ENCODE results near the gene TMEM45A. TPM values are rescaled to one million over a fixed set of nuclear protein-coding genes. Genes with fewer than 3 reads are reported as not detected.
"Not testable (repeated sequence)": the region's sequence is repeated elsewhere in the genome, so short reads cannot be mapped to it uniquely, and the experiment has no call there.

The TMEM45A gene
- total RNA-seq, 2 donors from 2014 or later: 0.17 to 0.65 TPM

DNA sequence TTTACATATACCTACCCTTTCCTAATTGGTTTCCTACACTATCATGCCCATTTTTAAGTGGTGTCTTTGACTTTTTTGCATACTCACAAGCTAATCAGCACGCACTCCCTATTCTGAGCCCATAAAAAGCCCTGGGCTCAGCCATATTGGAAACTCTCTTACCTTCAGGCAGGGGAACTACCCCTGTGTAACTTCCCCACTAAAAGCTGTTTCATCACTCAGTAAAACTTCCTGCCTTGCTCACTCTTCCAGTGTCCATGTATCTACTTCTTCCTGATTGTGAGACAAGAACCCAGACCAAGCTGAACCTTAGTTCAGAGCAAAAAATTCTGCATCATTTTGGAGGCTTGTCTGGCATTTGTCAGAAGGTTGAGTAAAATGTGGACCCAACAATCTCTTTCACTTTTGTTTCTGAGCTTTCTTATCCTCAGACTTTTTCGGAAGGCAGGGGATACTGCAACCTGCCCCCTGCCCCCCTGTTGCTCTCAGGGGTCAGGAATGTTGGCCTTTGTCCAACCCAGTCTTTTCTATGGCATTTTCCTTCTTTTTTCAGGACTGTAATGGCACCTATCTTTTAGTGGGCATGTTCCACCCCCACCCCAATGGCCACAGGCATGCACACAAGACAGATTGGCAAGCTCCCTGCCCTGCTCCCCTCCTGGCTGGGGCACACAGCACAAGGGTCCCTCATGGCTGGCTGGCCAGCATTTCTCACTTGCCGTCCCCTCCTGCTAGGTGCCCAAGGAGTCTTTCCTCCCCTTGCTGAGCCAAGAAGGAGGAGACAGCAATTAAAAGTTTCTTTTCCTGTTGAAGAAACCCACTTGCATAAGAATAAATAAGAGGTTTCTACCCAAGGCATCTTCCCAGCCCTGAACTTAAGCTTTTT is 26.3 kb upstream of the TMEM45A start:
- ATAC-seq (no peak), DNase-seq (no peak)
- no peak overlapping the region for H3K27ac Mint-ChIP-seq
- H3K36me3 Mint-ChIP-seq (ENCODE audit: low read depth): peaks cover under 1% of the 10 kb centered on the region
- H3K4me3 Mint-ChIP-seq: peak overlapping the region; percentile 19
- peaks cover 15% of the 10 kb centered on the region for H3K4me1 Mint-ChIP-seq
- H3K27me3 Mint-ChIP-seq: peaks cover 10% of the 10 kb centered on the region
- no peaks in the 10 kb centered on the region for H3K9me3 ChIP-seq (ENCODE audit: control insufficient read depth, low read length, poor library complexity, severe bottlenecking)

DNA sequence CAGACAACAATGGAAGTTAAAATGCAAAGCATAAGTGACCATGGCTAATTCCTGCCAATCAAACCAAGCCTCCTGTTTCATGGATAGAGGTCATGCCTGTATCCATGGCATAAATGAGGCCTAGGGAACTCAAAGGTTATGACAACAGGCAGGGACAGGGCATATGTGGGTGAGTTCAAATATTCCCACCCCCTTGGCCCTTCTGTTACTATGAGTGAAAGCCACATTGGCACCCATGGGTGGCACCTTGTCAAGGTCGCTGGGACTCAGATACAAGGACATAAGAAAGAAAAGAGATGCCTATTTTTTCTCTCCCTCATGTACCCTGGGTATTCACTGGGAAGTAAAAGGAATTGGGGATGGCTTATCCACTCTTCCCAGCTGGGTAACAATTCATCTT is 25.3 kb upstream of the TMEM45A start:
- Mint-ChIP-seq H3K27ac (no peak overlapping the region), H3K4me1 (peaks cover 15% of the 10 kb centered on the region), H3K27me3 (peaks cover 6% of the 10 kb centered on the region), H3K36me3 (ENCODE audit: low read depth) (no peaks in the 10 kb centered on the region), H3K4me3 (no peak overlapping the region)
- ATAC-seq: no peak
- H3K9me3 ChIP-seq (ENCODE audit: control insufficient read depth, low read length, poor library complexity, severe bottlenecking): no peaks in the 10 kb centered on the region
- no peak for DNase-seq

- ATAC-seq (no peak), DNase-seq (no peak)
- no peak overlapping the region for H3K4me3 Mint-ChIP-seq
- no peaks in the 10 kb centered on the region for H3K27me3 Mint-ChIP-seq
- no peaks in the 10 kb centered on the region for H3K36me3 Mint-ChIP-seq (ENCODE audit: low read depth)
- no peak overlapping the region for H3K27ac Mint-ChIP-seq
- no peaks in the 10 kb centered on the region for H3K9me3 ChIP-seq (ENCODE audit: control insufficient read depth, low read length, poor library complexity, severe bottlenecking)
- peaks cover 10% of the 10 kb centered on the region for H3K4me1 Mint-ChIP-seq
These were observed 23.7 kb upstream of the TMEM45A start for GRCh38 chr3:100468676-100469075.

DNA sequence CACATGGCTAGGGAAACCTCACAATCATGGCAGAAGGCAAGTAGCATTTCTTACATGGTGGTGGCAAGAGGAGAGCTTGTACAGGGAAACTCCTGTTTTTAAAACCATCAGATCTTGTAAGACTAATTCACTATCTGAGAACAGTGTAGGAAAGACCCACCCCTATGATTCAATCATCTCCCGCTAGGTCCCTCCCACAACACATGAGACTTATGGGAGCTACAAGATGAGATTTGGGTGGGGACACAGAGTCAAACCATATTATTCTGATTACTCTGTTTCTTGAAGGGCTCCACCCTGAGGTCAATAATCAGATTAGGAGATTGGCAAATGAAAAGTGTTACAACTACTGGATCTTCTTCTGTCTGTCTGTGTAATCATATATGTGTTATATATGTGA is 21.5 kb upstream of the TMEM45A start:
- H3K27me3 Mint-ChIP-seq: no peaks in the 10 kb centered on the region
- ATAC-seq (no peak), DNase-seq (no peak)

GRCh38 chr3:100471444-100471843 is 21.0 kb upstream of the TMEM45A start:
- no peaks in the 10 kb centered on the region for H3K36me3 Mint-ChIP-seq (ENCODE audit: low read depth)
- H3K4me3 Mint-ChIP-seq: no peak overlapping the region
- DNase-seq (no peak), ATAC-seq (no peak)
- H3K27ac Mint-ChIP-seq: no peak overlapping the region
- peaks cover 3% of the 10 kb centered on the region for H3K4me1 Mint-ChIP-seq
- H3K9me3 ChIP-seq (ENCODE audit: control insufficient read depth, low read length, poor library complexity, severe bottlenecking): no peaks in the 10 kb centered on the region
- H3K27me3 Mint-ChIP-seq: no peaks in the 10 kb centered on the region

More for the DNA sequence above, 21.5 kb upstream of the TMEM45A start:
- Mint-ChIP-seq H3K36me3 (ENCODE audit: low read depth) (no peaks in the 10 kb centered on the region), H3K4me3 (no peak overlapping the region), H3K27ac (no peak overlapping the region), H3K4me1 (peaks cover 8% of the 10 kb centered on the region)
- H3K9me3 ChIP-seq (ENCODE audit: control insufficient read depth, low read length, poor library complexity, severe bottlenecking): no peaks in the 10 kb centered on the region

DNA sequence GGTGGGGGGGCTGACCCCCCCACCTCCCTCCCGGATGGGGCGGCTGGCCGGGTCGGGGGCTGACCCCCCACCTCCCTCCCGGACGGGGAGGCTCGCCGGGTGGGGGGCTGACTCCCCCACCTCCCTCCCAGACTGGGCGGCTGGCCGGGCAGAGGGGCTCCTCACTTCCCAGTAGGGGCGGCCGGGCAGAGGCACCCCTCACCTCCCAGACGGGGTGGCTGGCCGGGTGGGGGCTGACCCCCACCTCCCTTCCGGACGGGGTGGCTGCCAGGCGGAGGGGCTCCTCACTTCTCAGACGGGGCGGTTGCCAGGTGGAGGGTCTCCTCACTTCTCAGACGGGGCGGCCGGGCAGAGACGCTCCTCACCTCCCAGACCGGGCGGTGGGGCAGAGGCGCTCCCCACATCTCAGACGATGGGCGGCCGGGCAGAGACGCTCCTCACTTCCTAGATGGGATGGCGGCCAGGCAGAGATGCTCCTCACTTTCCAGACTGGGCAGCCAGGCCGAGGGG is 14.5 kb upstream of the TMEM45A start:
- not testable (repeated sequence) for H3K36me3 Mint-ChIP-seq (ENCODE audit: low read depth); H3K4me1 Mint-ChIP-seq; DNase-seq; H3K4me3 Mint-ChIP-seq; H3K27ac Mint-ChIP-seq; H3K9me3 ChIP-seq (ENCODE audit: control insufficient read depth, low read length, poor library complexity, severe bottlenecking); ATAC-seq
- peaks cover 23% of the 10 kb centered on the region for H3K27me3 Mint-ChIP-seq

DNA sequence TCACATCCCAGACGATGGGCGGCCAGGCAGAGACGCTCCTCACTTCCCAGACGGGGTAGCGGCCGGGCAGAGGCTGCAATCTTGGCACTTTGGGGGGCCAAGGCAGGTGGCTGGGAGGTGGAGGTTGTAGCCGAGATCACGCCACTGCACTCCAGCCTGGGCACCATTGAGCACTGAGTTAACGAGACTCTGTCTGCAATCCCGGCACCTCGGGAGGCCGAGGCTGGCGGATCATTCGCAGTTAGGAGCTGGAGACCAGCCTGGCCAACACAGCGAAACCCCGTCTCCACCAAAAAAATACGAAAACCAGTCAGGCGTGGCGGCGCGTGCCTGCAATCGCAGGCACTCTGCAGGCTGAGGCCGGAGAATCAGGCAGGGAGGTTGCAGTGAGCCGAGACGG is 13.9 kb upstream of the TMEM45A start:
- H3K36me3 Mint-ChIP-seq (ENCODE audit: low read depth); H3K9me3 ChIP-seq (ENCODE audit: control insufficient read depth, low read length, poor library complexity, severe bottlenecking); DNase-seq; H3K4me3 Mint-ChIP-seq; H3K27ac Mint-ChIP-seq; H3K4me1 Mint-ChIP-seq; ATAC-seq: not testable (repeated sequence)
- H3K27me3 Mint-ChIP-seq: peaks cover 23% of the 10 kb centered on the region

GRCh38 chr3:100480081-100480480 is 12.3 kb upstream of the TMEM45A start:
- H3K36me3 Mint-ChIP-seq (ENCODE audit: low read depth): peaks cover 5% of the 10 kb centered on the region
- no peak overlapping the region for H3K27ac Mint-ChIP-seq
- DNase-seq (no peak), ATAC-seq (no peak)
- H3K4me1 Mint-ChIP-seq: peaks cover 6% of the 10 kb centered on the region
- no peaks in the 10 kb centered on the region for H3K9me3 ChIP-seq (ENCODE audit: control insufficient read depth, low read length, poor library complexity, severe bottlenecking)
- H3K27me3 Mint-ChIP-seq: peaks cover 30% of the 10 kb centered on the region
- H3K4me3 Mint-ChIP-seq: no peak overlapping the region

GRCh38 chr3:100482176-100482575 is 10.2 kb upstream of the TMEM45A start:
- no peak overlapping the region for H3K4me3 Mint-ChIP-seq
- H3K36me3 Mint-ChIP-seq (ENCODE audit: low read depth): peaks cover 5% of the 10 kb centered on the region
- no peak for DNase-seq
- H3K9me3 ChIP-seq (ENCODE audit: control insufficient read depth, low read length, poor library complexity, severe bottlenecking): no peaks in the 10 kb centered on the region
- no peak for ATAC-seq
- peaks cover 6% of the 10 kb centered on the region for H3K4me1 Mint-ChIP-seq
- H3K27ac Mint-ChIP-seq: no peak overlapping the region
- peaks cover 44% of the 10 kb centered on the region for H3K27me3 Mint-ChIP-seq

GRCh38 chr3:100483529-100483928 is 8.9 kb upstream of the TMEM45A start:
- H3K9me3 ChIP-seq (ENCODE audit: control insufficient read depth, low read length, poor library complexity, severe bottlenecking): no peaks in the 10 kb centered on the region
- Mint-ChIP-seq H3K4me1 (peaks cover 6% of the 10 kb centered on the region), H3K36me3 (ENCODE audit: low read depth) (peaks cover 5% of the 10 kb centered on the region), H3K27ac (no peak overlapping the region), H3K4me3 (no peak overlapping the region), H3K27me3 (peaks cover 44% of the 10 kb centered on the region)
- DNase-seq: no peak
- no peak for ATAC-seq

DNA sequence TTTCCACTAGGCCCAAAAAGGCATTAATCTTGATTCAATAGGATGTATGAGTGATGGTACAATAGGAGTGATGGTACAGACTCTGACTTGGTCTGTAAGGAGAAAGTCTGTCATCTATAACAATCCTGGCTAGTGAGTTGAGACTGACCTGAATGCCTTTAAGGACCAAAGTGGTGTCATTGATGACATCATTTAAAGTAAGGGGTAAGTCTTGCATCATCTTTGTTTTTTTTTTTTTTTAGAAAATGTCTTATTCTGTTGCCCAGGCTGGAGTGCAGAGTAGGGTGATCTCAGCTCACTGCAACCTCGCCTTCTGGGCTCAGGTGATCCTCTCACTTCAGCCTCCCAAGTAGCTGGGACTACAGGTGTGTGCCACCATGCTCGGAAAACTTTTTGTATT is 5.6 kb upstream of the TMEM45A start:
- Mint-ChIP-seq H3K4me3 (no peak overlapping the region), H3K4me1 (peaks cover 5% of the 10 kb centered on the region), H3K27me3 (peaks cover 27% of the 10 kb centered on the region), H3K27ac (no peak overlapping the region), H3K36me3 (ENCODE audit: low read depth) (peaks cover 3% of the 10 kb centered on the region)
- H3K9me3 ChIP-seq (ENCODE audit: control insufficient read depth, low read length, poor library complexity, severe bottlenecking): no peaks in the 10 kb centered on the region
- DNase-seq (no peak), ATAC-seq (no peak)

DNA sequence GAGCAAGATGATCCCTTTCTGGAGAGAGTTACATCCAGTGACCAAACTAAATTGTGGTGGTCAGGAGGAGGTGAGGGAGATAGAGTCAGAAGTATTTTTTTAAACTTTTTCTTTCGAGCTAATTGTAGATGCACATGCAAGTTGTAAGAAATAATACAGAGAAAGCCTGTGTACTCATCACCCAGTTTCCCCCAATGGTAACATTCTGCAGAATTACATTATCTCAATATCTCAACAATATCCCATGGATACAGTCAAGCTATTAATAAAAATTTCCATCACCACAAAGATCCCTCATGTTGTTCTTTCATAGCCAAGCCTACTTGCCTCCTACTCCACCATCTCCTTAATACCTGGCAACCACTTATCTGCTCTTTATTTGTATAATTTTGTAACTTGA is 3.3 kb upstream of the TMEM45A start:
- no peak for DNase-seq
- H3K27me3 Mint-ChIP-seq: peaks cover 21% of the 10 kb centered on the region
- no peak overlapping the region for H3K27ac Mint-ChIP-seq
- no peak for ATAC-seq
- H3K4me3 Mint-ChIP-seq: no peak overlapping the region
- peaks cover 4% of the 10 kb centered on the region for H3K4me1 Mint-ChIP-seq
- no peaks in the 10 kb centered on the region for H3K9me3 ChIP-seq (ENCODE audit: control insufficient read depth, low read length, poor library complexity, severe bottlenecking)
- H3K36me3 Mint-ChIP-seq (ENCODE audit: low read depth): no peaks in the 10 kb centered on the region

DNA sequence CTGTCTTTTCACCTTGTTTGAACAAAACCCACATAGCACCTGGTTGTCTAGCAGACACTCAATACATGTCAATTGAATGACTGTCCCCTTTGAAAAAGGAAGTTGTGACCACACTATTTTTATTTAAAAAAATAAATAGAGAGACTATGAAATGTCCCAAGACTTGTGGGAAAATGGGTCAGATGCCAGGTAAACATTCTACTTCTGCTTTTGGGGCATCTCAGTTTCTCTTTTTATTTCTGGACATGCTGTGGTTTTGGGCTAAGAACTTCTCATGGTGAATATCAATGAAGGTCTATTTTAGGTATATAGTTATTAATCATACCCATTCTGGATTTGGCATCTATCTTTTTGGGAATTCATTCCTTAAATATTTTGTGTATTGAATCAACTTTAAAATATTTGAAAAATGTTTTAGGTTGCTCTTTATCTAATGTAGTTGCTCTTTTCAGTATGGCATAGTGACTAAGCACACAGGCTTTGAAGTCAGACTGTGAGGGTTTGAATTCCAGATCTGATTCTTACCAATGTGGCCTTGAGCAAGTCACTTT is 4.4 kb downstream of the TMEM45A start:
- DNase-seq: no peak
- H3K4me3 Mint-ChIP-seq: no peak overlapping the region
- H3K27ac Mint-ChIP-seq: no peak overlapping the region

More for the DNA sequence above, 4.4 kb downstream of the TMEM45A start:
- H3K36me3 Mint-ChIP-seq (ENCODE audit: low read depth): peaks cover 2% of the 10 kb centered on the region
- ATAC-seq: no peak
- no peaks in the 10 kb centered on the region for H3K9me3 ChIP-seq (ENCODE audit: control insufficient read depth, low read length, poor library complexity, severe bottlenecking)
- H3K27me3 Mint-ChIP-seq: peaks cover 8% of the 10 kb centered on the region
- H3K4me1 Mint-ChIP-seq: peaks cover 2% of the 10 kb centered on the region
